GM12801 (cell line): Measurements from ENCODE around the gene EOLA1.

Source experiments
- CTCF ChIP-seq: IDR thresholded peaks from one replicate; pipeline ENCODE4 v1.5.1; 2011; ENCODE audit warnings: control low read depth; ENCODE audit not compliant: insufficient read length; ENCODE audit errors: extremely low read depth

The EOLA1 gene

GRCh38 chrX:149540621-149541520 is at the start of gene EOLA1:
EOLA1 (plus strand) TSS chrX:149541012; CDS start chrX:149545631, 4,619 bp downstream.
- no peak for TF ChIP-seq CTCF

GRCh38 chrX:149491812-149492211 is 49.0 kb upstream of the EOLA1 start:
- no peak for TF ChIP-seq CTCF

GRCh38 chrX:149493567-149494562 is 46.9 kb upstream of the EOLA1 start:
- no peak for TF ChIP-seq CTCF

- no peak for TF ChIP-seq CTCF
Measured at GRCh38 chrX:149494844-149495565, 45.8 kb upstream of the EOLA1 start.

GRCh38 chrX:149495573-149496071 is 45.2 kb upstream of the EOLA1 start:
- no peak for TF ChIP-seq CTCF

GRCh38 chrX:149497054-149497453 is 43.8 kb upstream of the EOLA1 start:
- no peak for TF ChIP-seq CTCF
